ENCODE data around the gene USP31. TPM values are rescaled to one million over a fixed set of nuclear protein-coding genes. Genes with fewer than 3 reads are reported as not detected.

The USP31 gene
- total RNA-seq, 1 experiment from 2014 or later, result 6.7 TPM

DNA sequence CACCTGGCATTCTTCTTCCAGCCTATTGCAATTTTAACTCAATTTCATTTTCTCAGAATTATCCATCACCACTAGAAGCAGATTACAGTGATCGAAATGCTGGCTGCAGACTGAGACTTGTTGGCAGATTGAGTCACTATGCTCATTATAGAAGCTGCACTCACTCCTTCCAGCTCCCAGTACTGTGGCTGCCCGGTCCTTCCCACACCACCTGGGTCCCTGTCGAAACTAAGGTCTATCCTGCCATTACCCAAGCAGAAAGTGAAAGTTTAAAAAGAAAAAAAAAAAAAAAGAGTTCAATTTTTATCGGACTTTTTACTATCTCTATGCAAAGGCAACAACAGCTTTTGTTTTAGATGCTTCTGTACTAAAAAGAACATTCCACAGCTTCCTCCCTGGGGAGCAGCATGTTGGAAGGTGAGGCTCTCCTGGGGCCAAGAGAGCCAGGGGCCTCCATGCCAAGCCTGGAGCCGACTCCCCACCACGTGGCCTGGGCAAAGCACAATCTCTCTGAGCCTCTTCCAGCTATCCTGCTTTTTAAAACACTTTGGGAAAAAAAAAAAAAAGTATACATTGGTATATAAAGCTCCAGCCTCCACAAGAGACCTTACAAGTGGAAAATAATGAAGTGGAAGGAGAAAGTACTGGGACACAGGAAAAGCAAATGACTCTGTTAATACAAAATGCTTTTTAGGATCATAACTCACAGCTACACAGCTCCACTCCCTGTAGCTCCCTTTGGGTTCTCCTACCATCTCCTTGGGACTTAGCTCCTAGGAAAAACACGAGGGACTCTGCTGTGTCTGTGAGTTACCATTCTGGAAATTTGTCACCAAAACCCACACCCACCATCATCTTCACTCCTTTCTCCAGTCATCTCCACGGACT is 77.8 kb downstream of the USP31 start:
- peaks cover 4% of the 10 kb centered on the region; the same call in 1 of the 2 replicates for H3K4me1 ChIP-seq (ENCODE audit: insufficient read depth, low read length)
- H3K4me2 ChIP-seq (ENCODE audit: low read length), result no peak overlapping the region
- H3F3A ChIP-seq (ENCODE audit: low read length, unreplicated experiment), result no peaks in the 10 kb centered on the region
- BruUV-seq (replicated peaks), result no TSS peak
- H3K4me3 ChIP-seq (ENCODE audit: low read length), result no peak overlapping the region
- H4K20me1 ChIP-seq (ENCODE audit: low read length), result no peaks in the 10 kb centered on the region
- H3K9me3 ChIP-seq (ENCODE audit: low read length), result no peaks in the 10 kb centered on the region
- H3K79me2 ChIP-seq (ENCODE audit: low read length), result no peaks in the 10 kb centered on the region
- no peak for ATAC-seq
- H3K36me3 ChIP-seq (ENCODE audit: low read depth, low read length), result no peaks in the 10 kb centered on the region
- CTCF ChIA-PET, result no interaction called here
- H3K27ac ChIP-seq (ENCODE audit: low read length), result no peak overlapping the region
- POLR2A ChIA-PET (ENCODE audit: unreplicated experiment), result no interaction called here
- no peak overlapping the region for H2AFZ ChIP-seq (ENCODE audit: low read length)
- no peaks in the 10 kb centered on the region for H3K27me3 ChIP-seq (ENCODE audit: low read length)
- TF ChIP-seq EZH2 (IDR thresholded peaks at IDR 0.05; ENCODE audit: low read length, unreplicated experiment), result no peak
- TF ChIP-seq, protein P1, sequence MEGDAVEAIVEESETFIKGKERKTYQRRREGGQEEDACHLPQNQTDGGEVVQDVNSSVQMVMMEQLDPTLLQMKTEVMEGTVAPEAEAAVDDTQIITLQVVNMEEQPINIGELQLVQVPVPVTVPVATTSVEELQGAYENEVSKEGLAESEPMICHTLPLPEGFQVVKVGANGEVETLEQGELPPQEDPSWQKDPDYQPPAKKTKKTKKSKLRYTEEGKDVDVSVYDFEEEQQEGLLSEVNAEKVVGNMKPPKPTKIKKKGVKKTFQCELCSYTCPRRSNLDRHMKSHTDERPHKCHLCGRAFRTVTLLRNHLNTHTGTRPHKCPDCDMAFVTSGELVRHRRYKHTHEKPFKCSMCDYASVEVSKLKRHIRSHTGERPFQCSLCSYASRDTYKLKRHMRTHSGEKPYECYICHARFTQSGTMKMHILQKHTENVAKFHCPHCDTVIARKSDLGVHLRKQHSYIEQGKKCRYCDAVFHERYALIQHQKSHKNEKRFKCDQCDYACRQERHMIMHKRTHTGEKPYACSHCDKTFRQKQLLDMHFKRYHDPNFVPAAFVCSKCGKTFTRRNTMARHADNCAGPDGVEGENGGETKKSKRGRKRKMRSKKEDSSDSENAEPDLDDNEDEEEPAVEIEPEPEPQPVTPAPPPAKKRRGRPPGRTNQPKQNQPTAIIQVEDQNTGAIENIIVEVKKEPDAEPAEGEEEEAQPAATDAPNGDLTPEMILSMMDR (conservative IDR thresholded peaks at IDR 0.05; ENCODE audit: low read depth, low read length), result no peak
- TF ChIP-seq EZH2phosphoT487 (IDR thresholded peaks at IDR 0.05; ENCODE audit: borderline replicate concordance, low read length), result no peak
- intact Hi-C loops (cut with micrococcal nuclease), result no loop called here
- H3K9me2 ChIP-seq (replicated peaks; ENCODE audit: low read length), result no peaks in the 10 kb centered on the region
- H3K9ac ChIP-seq (ENCODE audit: low read length), result no peak overlapping the region
- DNase-seq, result no peak

DNA sequence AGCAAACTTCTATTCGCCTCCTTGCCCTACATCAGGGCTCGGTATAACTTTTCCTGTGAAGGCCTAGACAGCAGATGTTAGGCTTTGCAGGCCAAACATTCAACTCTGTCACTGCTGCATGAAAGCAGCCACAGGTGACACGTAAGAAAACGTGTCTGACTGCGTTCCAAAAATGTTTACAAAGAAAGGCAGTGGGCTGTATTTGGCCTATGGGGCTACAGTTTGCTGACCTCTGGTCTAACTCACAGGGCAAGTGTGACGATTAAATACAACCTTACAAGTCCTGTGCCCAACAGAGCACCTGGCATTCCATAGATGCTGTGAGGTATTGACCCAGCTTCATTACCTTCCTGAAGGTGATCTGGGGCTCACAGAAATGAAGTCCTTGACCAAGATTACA is 79.4 kb downstream of the USP31 start:
- H4K20me1 ChIP-seq (ENCODE audit: low read length), result no peaks in the 10 kb centered on the region
- H3F3A ChIP-seq (ENCODE audit: low read length, unreplicated experiment), result no peaks in the 10 kb centered on the region
- POLR2A ChIA-PET (ENCODE audit: unreplicated experiment), result no interaction called here
- no peaks in the 10 kb centered on the region for H3K79me2 ChIP-seq (ENCODE audit: low read length)
- ATAC-seq (no peak), DNase-seq (no peak)
- H3K36me3 ChIP-seq (ENCODE audit: low read depth, low read length), result no peaks in the 10 kb centered on the region
- no peak overlapping the region for H3K27ac ChIP-seq (ENCODE audit: low read length)
- CTCF ChIA-PET, result no interaction called here
- H3K9me2 ChIP-seq (replicated peaks; ENCODE audit: low read length), result no peaks in the 10 kb centered on the region
- H3K4me3 ChIP-seq (ENCODE audit: low read length), result no peak overlapping the region
- no peaks in the 10 kb centered on the region for H3K27me3 ChIP-seq (ENCODE audit: low read length)
- H3K4me2 ChIP-seq (ENCODE audit: low read length), result no peak overlapping the region
- H2AFZ ChIP-seq (ENCODE audit: low read length), result no peak overlapping the region
- peaks cover 4% of the 10 kb centered on the region; the same call in 1 of the 2 replicates for H3K4me1 ChIP-seq (ENCODE audit: insufficient read depth, low read length)
- no peak overlapping the region for H3K9ac ChIP-seq (ENCODE audit: low read length)
- TF ChIP-seq EZH2phosphoT487 (IDR thresholded peaks at IDR 0.05; ENCODE audit: borderline replicate concordance, low read length), result no peak
- TF ChIP-seq, protein P1 (conservative IDR thresholded peaks at IDR 0.05; ENCODE audit: low read depth, low read length), result no peak
- no peak for TF ChIP-seq EZH2 (IDR thresholded peaks at IDR 0.05; ENCODE audit: low read length, unreplicated experiment)
- intact Hi-C loops (cut with micrococcal nuclease), result no loop called here
- no peaks in the 10 kb centered on the region for H3K9me3 ChIP-seq (ENCODE audit: low read length)
- BruUV-seq (replicated peaks), result no TSS peak

DNA sequence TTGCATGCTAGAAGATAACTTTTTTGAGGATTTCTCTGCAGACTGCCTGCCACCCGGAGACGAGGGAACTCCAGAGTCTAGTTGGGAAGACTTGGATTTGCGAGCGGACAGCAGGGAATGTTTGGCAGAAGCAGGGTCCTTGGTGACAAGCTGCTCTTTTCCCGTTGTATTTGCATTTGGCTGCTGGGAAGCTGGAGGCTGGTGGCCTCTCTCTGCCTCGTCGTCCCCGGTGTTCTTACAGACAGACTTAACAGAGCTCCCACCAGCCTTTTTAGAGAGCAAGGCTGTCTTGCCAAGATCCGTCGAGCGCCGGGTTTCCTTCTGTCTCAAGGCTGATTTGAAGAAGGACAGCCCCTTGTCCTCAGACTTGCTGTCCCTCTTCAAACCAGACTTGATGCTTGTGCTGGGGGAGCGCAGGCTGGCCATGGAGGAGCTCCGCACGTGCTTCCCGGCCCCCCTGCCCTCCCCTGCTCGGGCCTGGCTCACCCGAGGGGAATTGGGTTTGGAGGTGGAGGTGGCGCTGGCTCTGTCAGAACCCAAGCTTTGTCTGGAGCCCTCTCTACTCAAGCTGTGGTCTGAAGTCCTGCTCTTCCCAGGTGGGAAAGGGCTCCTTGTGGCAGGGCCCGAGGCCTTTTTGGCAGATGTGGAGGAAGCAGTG is 81.0 kb downstream of the USP31 start:
- Histone ChIP-seq H3K27me3 (ENCODE audit: low read length) (no peaks in the 10 kb centered on the region), H3K79me2 (ENCODE audit: low read length) (no peaks in the 10 kb centered on the region), H3K9me2 (replicated peaks; ENCODE audit: low read length) (no peaks in the 10 kb centered on the region), H4K20me1 (ENCODE audit: low read length) (no peaks in the 10 kb centered on the region), H3K4me2 (ENCODE audit: low read length) (no peak overlapping the region), H2AFZ (ENCODE audit: low read length) (no peak overlapping the region), H3K4me1 (ENCODE audit: insufficient read depth, low read length) (peaks cover 4% of the 10 kb centered on the region; the same call in 1 of the 2 replicates), H3K9ac (ENCODE audit: low read length) (no peak overlapping the region), H3K27ac (ENCODE audit: low read length) (no peak overlapping the region), H3K4me3 (ENCODE audit: low read length) (no peak overlapping the region), H3K9me3 (ENCODE audit: low read length) (no peaks in the 10 kb centered on the region), H3F3A (ENCODE audit: low read length, unreplicated experiment) (no peaks in the 10 kb centered on the region), H3K36me3 (ENCODE audit: low read depth, low read length) (no peaks in the 10 kb centered on the region)
- ChIA-PET CTCF (no interaction called here), POLR2A (ENCODE audit: unreplicated experiment) (no interaction called here)
- intact Hi-C loops (cut with micrococcal nuclease), result no loop called here
- no peak for ATAC-seq
- no peak for TF ChIP-seq EZH2 (IDR thresholded peaks at IDR 0.05; ENCODE audit: low read length, unreplicated experiment)
- TF ChIP-seq, protein P1 (conservative IDR thresholded peaks at IDR 0.05; ENCODE audit: low read depth, low read length), result no peak
- TF ChIP-seq EZH2phosphoT487 (IDR thresholded peaks at IDR 0.05; ENCODE audit: borderline replicate concordance, low read length), result no peak
- BruUV-seq (replicated peaks), result no TSS peak
- DNase-seq, result no peak
